H1 (cell line): ENCODE measurements around the gene SPATA13. TPM values are rescaled to one million over a fixed set of nuclear protein-coding genes. Genes with fewer than 3 reads are reported as not detected.

Source experiments
- CTCF ChIA-PET: fragments of 300-600 bp; sonication (Branson Sonifier 250); formaldehyde crosslinking; loops from one replicate; lab custom pipeline; 2021; ENCODE audit not compliant: partially characterized antibody; lab: Charles Lee
- POLR2A ChIA-PET: fragments of 300-600 bp; sonication (Branson Sonifier 250); formaldehyde crosslinking; loops from one replicate; lab custom pipeline; 2021; ENCODE audit warnings: inconsistent platforms; ENCODE audit not compliant: partially characterized antibody; lab: Charles Lee
- DNase-seq, 2 experiments: peaks; one replicate each; pipeline versions ENCODE4 v3.0.0 to v3.0.0-alpha.2; 2010 to 2022; ENCODE audit warnings: low spot score in 2 of 2, low read depth in 1 of 2, mixed read lengths in 1 of 2
- FAIRE-seq: peaks from 2 replicates; lab custom pipeline; 2011; peaks lifted over from hg19 to GRCh38; lab: Jason Lieb, UNC
- H2AFZ ChIP-seq: 2 replicates; pipeline ENCODE4 v1.8.1; 2012; ENCODE audit warnings: low read length, inconsistent platforms
- H2AK5ac ChIP-seq: 2 replicates; pipeline ENCODE4 v1.6.1; 2013; ENCODE audit warnings: low read depth, low read length
- H2BK120ac ChIP-seq: replicated peaks from 2 replicates; pipeline ENCODE3; 2013; ENCODE audit warnings: low read depth, low read length, inconsistent platforms
- H2BK12ac ChIP-seq: 2 replicates; pipeline ENCODE4 v1.6.1; 2013; ENCODE audit warnings: low read depth, low read length
- H2BK15ac ChIP-seq: 2 replicates; pipeline ENCODE4 v1.6.1; 2013; ENCODE audit warnings: low read length
- H2BK20ac ChIP-seq: 2 replicates; pipeline ENCODE4 v1.6.1; 2013; ENCODE audit warnings: low read length
- H2BK5ac ChIP-seq: 2 replicates; pipeline ENCODE4 v1.6.1; 2013; ENCODE audit warnings: low read depth, low read length
- H3K14ac ChIP-seq: 2 replicates; pipeline ENCODE4 v1.6.1; 2013; ENCODE audit warnings: inconsistent platforms; ENCODE audit not compliant: insufficient read length
- H3K18ac ChIP-seq: 2 replicates; pipeline ENCODE4 v1.6.1; 2013; ENCODE audit warnings: low read length; ENCODE audit errors: extremely low read depth
- H3K23ac ChIP-seq: 2 replicates; pipeline ENCODE4 v1.6.1; 2013; ENCODE audit warnings: inconsistent platforms; ENCODE audit not compliant: insufficient read length
- H3K23me2 ChIP-seq: 2 replicates; pipeline ENCODE4 v1.6.1; 2013; ENCODE audit warnings: low read depth, low read length
- H3K27ac ChIP-seq: 2 replicates; pipeline ENCODE4 v1.6.1; 2011; ENCODE audit warnings: low read depth, low read length, inconsistent platforms
- H3K27me3 ChIP-seq, 4 experiments: replicated peaks in 1 of 4; 1 replicate in 1 of 4; 2 replicates in 3 of 4; pipeline versions ENCODE4 v1.6.1 to v1.8.1; 2011 to 2013; ENCODE audit warnings: low read length in 3 of 4, mild to moderate bottlenecking in 3 of 4, inconsistent platforms in 2 of 4, mixed read lengths in 2 of 4, moderate library complexity in 1 of 4; ENCODE audit not compliant: control insufficient read depth in 3 of 4, insufficient read depth in 3 of 4; ENCODE audit errors: extremely low read depth in 1 of 4
- H3K36me3 ChIP-seq, 4 experiments: 2 replicates each; pipeline versions ENCODE4 v1.6.1 to v1.8.1; 2011 to 2013; ENCODE audit warnings: mild to moderate bottlenecking in 4 of 4, low read length in 3 of 4, moderate library complexity in 2 of 4, control low read depth in 1 of 4, inconsistent platforms in 1 of 4; ENCODE audit not compliant: insufficient read depth in 4 of 4, control insufficient read depth in 2 of 4
- H3K4ac ChIP-seq: replicated peaks from 2 replicates; pipeline ENCODE3; 2013; ENCODE audit warnings: low read length, low read depth, mixed read lengths, inconsistent platforms; ENCODE audit not compliant: insufficient read length
- H3K4me1 ChIP-seq, 4 experiments: replicated peaks in 1 of 4; 1 replicate in 1 of 4; 2 replicates in 3 of 4; pipeline versions ENCODE4 v1.6.1 to v1.8.1; 2011 to 2013; ENCODE audit warnings: low read length in 3 of 4, inconsistent platforms in 2 of 4, mixed read lengths in 1 of 4; ENCODE audit not compliant: insufficient read depth in 4 of 4, control insufficient read depth in 3 of 4
- H3K4me2 ChIP-seq, 2 experiments: 2 replicates each; pipeline versions ENCODE4 v1.6.1 to v1.8.1; 2011 to 2013; ENCODE audit warnings: low read depth in 2 of 2, low read length in 2 of 2, control low read depth in 1 of 2, inconsistent platforms in 1 of 2, mild to moderate bottlenecking in 1 of 2; ENCODE audit not compliant: insufficient read depth in 1 of 2
- H3K4me3 ChIP-seq, 4 experiments: fragments of 200-600, 300-600 bp in 1 of 4; sonication (generic), shearing (Covaris generic), sonication (Bioruptor Twin) in 1 of 4; 2 replicates each; pipeline versions ENCODE4 v1.5.1 to v1.8.1; 2011 to 2016; ENCODE audit warnings: low read length in 4 of 4, low read depth in 3 of 4, control low read depth in 2 of 4, inconsistent platforms in 2 of 4, mild to moderate bottlenecking in 2 of 4, mixed read lengths in 1 of 4, moderate library complexity in 1 of 4; ENCODE audit not compliant: insufficient read depth in 2 of 4; ENCODE audit errors: extremely low read depth in 1 of 4
- H3K56ac ChIP-seq: replicated peaks from 2 replicates; pipeline ENCODE3; 2013; ENCODE audit warnings: low read depth, mild to moderate bottlenecking, mixed read lengths, low read length, inconsistent platforms; ENCODE audit not compliant: insufficient read length
- H3K79me1 ChIP-seq: 2 replicates; pipeline ENCODE4 v1.6.1; 2013; ENCODE audit warnings: low read depth, low read length, control low read depth
- H3K79me2 ChIP-seq, 2 experiments: 2 replicates each; pipeline versions ENCODE4 v1.6.1 to v1.8.1; 2012 to 2013; ENCODE audit warnings: low read length in 2 of 2, mild to moderate bottlenecking in 2 of 2, inconsistent platforms in 1 of 2; ENCODE audit not compliant: insufficient read depth in 2 of 2, control insufficient read depth in 1 of 2
- H3K9ac ChIP-seq, 4 experiments: replicated peaks in 1 of 4; 1 replicate in 1 of 4; 2 replicates in 3 of 4; pipeline versions ENCODE4 v1.6.1 to v1.8.1; 2011 to 2013; ENCODE audit warnings: low read depth in 3 of 4, low read length in 3 of 4, control low read depth in 2 of 4, mild to moderate bottlenecking in 2 of 4, moderate library complexity in 2 of 4, inconsistent platforms in 1 of 4; ENCODE audit errors: extremely low read depth in 1 of 4
- H3K9me3 ChIP-seq, 2 experiments: 2 replicates each; pipeline versions ENCODE4 v1.6.1 to v1.8.1; 2012 to 2013; ENCODE audit warnings: mild to moderate bottlenecking in 2 of 2, moderate library complexity in 2 of 2, control low read depth in 1 of 2, inconsistent platforms in 1 of 2, low read depth in 1 of 2, low read length in 1 of 2, mixed read lengths in 1 of 2; ENCODE audit not compliant: insufficient read depth in 2 of 2
- H4K20me1 ChIP-seq, 2 experiments: replicated peaks in 1 of 2; 2 replicates each; pipeline versions ENCODE3 to v1.8.1; 2011 to 2013; ENCODE audit warnings: inconsistent platforms in 2 of 2, low read length in 2 of 2, mild to moderate bottlenecking in 1 of 2; ENCODE audit not compliant: insufficient read depth in 2 of 2, control insufficient read depth in 1 of 2
- H4K5ac ChIP-seq: 2 replicates; pipeline ENCODE4 v1.6.1; 2013; ENCODE audit warnings: low read length, low read depth, mixed read lengths, inconsistent platforms; ENCODE audit not compliant: insufficient read length
- H4K8ac ChIP-seq: 2 replicates; pipeline ENCODE4 v1.8.0; 2013; ENCODE audit warnings: mild to moderate bottlenecking, moderate library complexity, low read length, inconsistent platforms; ENCODE audit not compliant: insufficient read depth; ENCODE audit errors: extremely low read depth
- H4K91ac ChIP-seq: replicated peaks from 2 replicates; pipeline ENCODE3; 2013; ENCODE audit warnings: low read length, mixed read lengths, inconsistent platforms; ENCODE audit not compliant: insufficient read length
- BACH1 ChIP-seq: IDR thresholded peaks from 2 replicates; pipeline ENCODE4 v1.6.1; 2012; ENCODE audit warnings: low read length, improper control_type of control experiment
- BCL11A ChIP-seq, 2 experiments: IDR thresholded peaks; one replicate each; pipeline ENCODE4 v1.6.1; 2011; ENCODE audit warnings: low read depth in 2 of 2, low read length in 2 of 2, mild to moderate bottlenecking in 2 of 2
- BRCA1 ChIP-seq: IDR thresholded peaks from 2 replicates; pipeline ENCODE4 v1.6.1; 2012; ENCODE audit warnings: low read depth, low read length, improper control_type of control experiment
- CHD2 ChIP-seq: IDR thresholded peaks from 2 replicates; pipeline ENCODE4 v1.6.1; 2012; ENCODE audit warnings: low read length, improper control_type of control experiment
- E2F6 ChIP-seq: IDR thresholded peaks from 2 replicates; pipeline ENCODE4 v1.6.1; 2012; ENCODE audit warnings: inconsistent platforms
- HDAC6 ChIP-seq: IDR thresholded peaks from one replicate; pipeline ENCODE4 v1.7.1; 2012; ENCODE audit warnings: low read depth, mild to moderate bottlenecking, inconsistent platforms, low read length, moderate library complexity
- KDM5A ChIP-seq: fragments of 200-600 bp; IDR thresholded peaks from 2 replicates; pipeline ENCODE4 v1.7.1; 2012; ENCODE audit warnings: mild to moderate bottlenecking, low read length, inconsistent platforms, mixed read lengths
- NANOG ChIP-seq: IDR thresholded peaks from 2 replicates; pipeline ENCODE4 v1.6.1; 2011; ENCODE audit warnings: low read length, low read depth, mild to moderate bottlenecking, inconsistent platforms; ENCODE audit not compliant: insufficient read depth, poor library complexity, severe bottlenecking
- RAD21 ChIP-seq, 2 experiments: IDR thresholded peaks in 1 of 2; conservative IDR thresholded peaks in 1 of 2; 2 replicates each; pipeline ENCODE4 v1.6.1; 2011; ENCODE audit warnings: low read depth in 2 of 2, low read length in 2 of 2, improper control_type of control experiment in 1 of 2, inconsistent platforms in 1 of 2, mild to moderate bottlenecking in 1 of 2, moderate library complexity in 1 of 2
- RNF2 ChIP-seq: fragments of 200-900, 300-1000 bp; sonication (generic); IDR thresholded peaks from 2 replicates; pipeline ENCODE4 v1.7.1; 2016; ENCODE audit warnings: borderline replicate concordance, low read depth, mild to moderate bottlenecking, antibody characterized with exemption, low read length; ENCODE audit not compliant: poor library complexity, severe bottlenecking; ENCODE audit errors: missing control alignments
- SIN3A ChIP-seq, 2 experiments: IDR thresholded peaks in 1 of 2; conservative IDR thresholded peaks in 1 of 2; 2 replicates each; pipeline ENCODE4 v1.6.1; 2011 to 2012; ENCODE audit warnings: low read length in 2 of 2, improper control_type of control experiment in 1 of 2, low read depth in 1 of 2, mild to moderate bottlenecking in 1 of 2
- SIX5 ChIP-seq: IDR thresholded peaks from 2 replicates; pipeline ENCODE4 v1.6.1; 2011; ENCODE audit warnings: mild to moderate bottlenecking, low read depth, low read length
- TBP ChIP-seq: IDR thresholded peaks from 2 replicates; pipeline ENCODE4 v1.6.1; 2011; ENCODE audit warnings: low read depth, low read length, improper control_type of control experiment
- WGBS, 2 experiments: shearing (Covaris generic) in 1 of 2; methylation state at CpG; one replicate each; pipeline versions ENCODE4 v1.1.6 to v1.1.7; 2013 to 2015; ENCODE audit warnings: low lambda C conversion rate in 2 of 2, mixed read lengths in 2 of 2, inconsistent platforms in 1 of 2, low coverage in 1 of 2, missing lambda C conversion rate in 1 of 2; ENCODE audit not compliant: insufficient replicate concordance in 2 of 2, insufficient coverage in 1 of 2, insufficient read length in 1 of 2; ENCODE audit errors: extremely low coverage in 1 of 2, missing lambda C conversion rate in 1 of 2; 5-methylcytosine and 5-hydroxymethylcytosine counted together
- polyA plus RNA-seq, 7 experiments: library from polyadenylated mRNA; depleted of rRNA in 3 of 7; stranded (reverse) in 5 of 7; unstranded in 2 of 7; fragments of >200 nt in 5 of 7; fragments of 200-250 nt in 2 of 7; gene quantifications; 1 replicate in 5 of 7; 2 replicates in 1 of 7; 4 replicates in 1 of 7; pipeline versions ENCODE4 v1.2.1 to v1.2.3, GENCODE V29; 2011 to 2013; ENCODE audit warnings: missing spikeins in 2 of 7, mixed read lengths in 2 of 7
- total RNA-seq: library from RNA; stranded (reverse); fragmentation: NEBNext Ultra II Directional; extraction: Animal tissue kit (Norgen Biotek cat#: 25700); gene quantifications from 2 replicates; pipeline ENCODE4 v1.2.1, GENCODE V29; 2021

SPATA13 gene
- total and polyA plus RNA-seq, 2 of the 8 experiments (the other 6 are each of a cell fraction or from before 2014, with no cell fraction given) = 12.6 to 30.9 TPM

GRCh38 chr13:24115671-24116070 lies 44.8 kb upstream of the SPATA13 start:
- DNase-seq = no peak
- no peak for FAIRE-seq
- Histone ChIP-seq H3K4ac (no peak overlapping the region), H3K36me3 (no peaks in the 10 kb centered on the region), H3K27ac (no peak overlapping the region), H3K79me1 (no peaks in the 10 kb centered on the region), H3K4me1 (peaks cover 0 to 10% (median 3%) of the 10 kb centered on the region in 4 experiments; a peak in 5 of 7 replicates), H3K9me3 (no peaks in the 10 kb centered on the region), H3K56ac (no peak overlapping the region), H2BK5ac (no peak overlapping the region), H4K5ac (no peak overlapping the region), H4K20me1 (no peaks in the 10 kb centered on the region), H2BK20ac (no peak overlapping the region), H3K23ac (no peak overlapping the region), H3K79me2 (no peaks in the 10 kb centered on the region), H3K23me2 (no peaks in the 10 kb centered on the region), H2BK12ac (no peak overlapping the region), H3K9ac (no peak overlapping the region), H2BK15ac (no peak overlapping the region), H3K4me2 (no peak overlapping the region), H3K4me3 (no peak overlapping the region), H4K91ac (no peak overlapping the region), H3K18ac (no peak overlapping the region), H2AFZ (no peak overlapping the region), H3K27me3 (no peaks in the 10 kb centered on the region; a peak in 1 of 7 replicates), H2BK120ac (no peak overlapping the region), H3K14ac (no peak overlapping the region), H2AK5ac (no peak overlapping the region), H4K8ac (no peak overlapping the region)
- POLR2A ChIA-PET = no interaction called here
- WGBS, 2 experiments = 96% methylated on average over 6 of the region's 6 CpGs; no CpG with 5 or more reads in 1 of the 2 experiments
- CTCF ChIA-PET = interaction anchor here (1.0 kb wide), 1 partner anchor 9 kb away, joined by 3 read pairs; no protein-coding TSS in a partner anchor
- TF ChIP-seq BRCA1 (no peak), SIX5 (no peak), RAD21 (IDR thresholded peaks at IDR 0.05 in 1 of 2, conservative IDR thresholded peaks at IDR 0.05 in 1 of 2; ENCODE audit: low read depth in 2 of 2, low read length in 2 of 2) (no peak), SIN3A (conservative IDR thresholded peaks at IDR 0.05 in 1 of 2, IDR thresholded peaks at IDR 0.05 in 1 of 2; ENCODE audit: low read depth in 1 of 2, low read length in 2 of 2) (no peak), BCL11A (IDR thresholded peaks at IDR 0.05; ENCODE audit: low read depth in 2 of 2, low read length in 2 of 2) (no peak), RNF2 (no peak), KDM5A (no peak), E2F6 (no peak), NANOG (no peak), CHD2 (no peak), TBP (no peak), BACH1 (no peak), HDAC6 (no peak)
